ENCODE measurements around the gene CCDC169.
"Not testable (repeated sequence)": the region's sequence is repeated elsewhere in the genome, so short reads cannot be mapped to it uniquely, and the experiment has no call there.

Gene CCDC169

GRCh38 chr13:36313047-36313969 is 15.7 kb upstream of the CCDC169 start:
- no peak for DNase-seq

GRCh38 chr13:36310417-36311108 is 12.9 kb upstream of the CCDC169 start:
- no peak for DNase-seq

DNA sequence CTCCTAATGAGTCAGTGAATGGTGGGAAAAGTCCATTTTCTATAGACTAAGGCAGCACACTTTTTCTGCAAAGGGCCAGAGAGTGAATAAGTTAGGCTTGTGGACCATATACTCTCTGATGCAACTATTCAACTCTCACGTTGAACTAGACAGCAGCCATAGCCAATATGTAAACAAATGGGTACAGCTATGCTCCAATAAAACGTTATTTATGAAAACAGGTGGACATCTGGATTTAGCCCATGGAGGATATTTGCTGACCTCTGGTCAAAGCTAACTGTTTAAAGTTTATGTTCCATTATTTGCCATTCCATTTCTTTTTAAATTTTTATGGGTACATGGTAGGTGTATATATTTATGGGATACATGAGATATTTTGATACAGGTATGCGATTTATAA is 4.7 kb upstream of the CCDC169 start:
- DNase-seq = no peak

- DNase-seq = not testable (repeated sequence)
Observed at GRCh38 chr13:36299469-36299868, 1.9 kb upstream of the CCDC169 start.

- no peak for DNase-seq
Observed at GRCh38 chr13:36298535-36299068, 988 bp upstream of the CCDC169 start.

DNA sequence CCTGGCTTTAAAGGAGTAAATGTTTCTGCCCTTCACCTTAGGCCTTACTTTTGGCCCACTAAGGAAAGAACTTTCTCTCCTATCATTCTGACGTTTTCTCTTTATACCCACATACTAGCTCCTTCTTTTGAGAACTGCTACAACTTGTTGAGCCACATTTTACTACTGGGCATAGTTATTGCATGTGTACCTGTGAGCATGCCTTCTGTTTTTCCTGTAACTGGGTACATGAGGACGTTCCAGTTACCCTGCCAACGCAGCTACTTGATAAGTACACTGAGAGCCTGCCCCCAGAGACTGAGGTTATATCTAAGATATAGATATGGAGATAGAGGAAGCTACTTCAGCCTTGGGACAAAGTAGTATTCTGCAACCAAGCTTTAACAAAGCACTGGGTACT is 3.5 kb downstream of the CCDC169 start:
- no peak for DNase-seq

DNA sequence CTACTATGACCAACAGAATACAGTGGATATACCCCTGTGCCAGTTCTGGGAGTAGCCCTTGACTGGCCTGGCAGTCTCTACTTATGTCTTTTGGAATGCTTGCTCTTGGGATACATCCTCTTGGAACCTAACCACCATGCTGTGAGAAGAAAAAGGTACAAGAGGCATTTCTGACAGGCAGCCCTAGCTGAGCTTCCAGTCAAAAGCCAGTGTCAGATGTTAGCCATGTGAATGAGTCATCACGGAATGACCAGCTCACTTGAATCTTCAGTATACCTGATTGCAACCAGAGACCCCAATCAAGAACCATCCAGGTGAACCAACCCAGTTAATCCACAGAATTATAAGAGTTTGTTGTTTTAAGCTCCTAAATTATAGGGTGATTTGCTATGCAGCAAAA is 4.1 kb downstream of the CCDC169 start:
- no peak for DNase-seq

- DNase-seq = no peak
Observed at GRCh38 chr13:36288794-36289391, 8.7 kb downstream of the CCDC169 start.

DNA sequence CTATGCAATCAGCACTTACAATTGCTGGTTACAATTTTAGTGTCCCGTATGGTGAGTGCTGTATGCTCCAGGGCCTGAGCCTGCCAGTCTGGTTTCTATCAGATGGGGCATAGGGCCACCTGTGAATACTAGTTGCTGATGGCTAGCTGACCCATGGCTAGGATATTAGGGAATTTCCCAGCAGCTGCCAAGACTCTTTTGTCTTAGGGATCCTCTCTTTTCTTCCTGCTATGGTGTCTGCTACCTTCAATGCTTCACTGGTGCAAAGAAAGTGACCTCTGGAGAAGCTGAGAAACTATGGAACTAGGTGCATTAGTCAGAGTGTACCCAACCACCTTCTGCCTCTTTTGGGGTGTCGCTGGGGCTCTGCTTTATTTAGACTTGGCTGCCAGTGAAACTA is 11.6 kb downstream of the CCDC169 start:
- no peak for DNase-seq

GRCh38 chr13:36282821-36283432 is 14.7 kb downstream of the CCDC169 start:
- no peak for DNase-seq

- DNase-seq = peak; percentile 34
Observed at GRCh38 chr13:36275190-36276002, 22.2 kb downstream of the CCDC169 start.

DNA sequence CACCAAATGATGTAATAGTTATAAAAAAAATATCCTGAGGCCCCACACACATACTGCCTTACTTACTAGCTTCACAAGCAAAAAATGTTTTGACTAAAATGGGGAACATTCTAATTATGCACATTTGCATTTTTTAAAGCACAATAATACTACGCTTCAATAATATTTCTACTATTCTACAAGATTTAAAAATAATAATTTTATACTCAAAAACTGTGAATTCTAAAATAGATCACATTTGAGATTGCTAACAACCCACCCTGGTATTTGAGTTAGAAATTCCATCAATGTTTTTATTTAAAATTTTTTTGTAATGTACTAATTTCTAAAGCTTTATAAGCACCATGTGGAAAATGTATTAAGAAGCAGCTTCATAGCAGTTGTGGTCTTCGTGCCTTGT is 24.2 kb downstream of the CCDC169 start:
- no peak for DNase-seq

GRCh38 chr13:36261976-36262375 is 35.6 kb downstream of the CCDC169 start:
- DNase-seq = no peak

- no peak for DNase-seq
Observed at GRCh38 chr13:36261011-36261410, 36.6 kb downstream of the CCDC169 start.

DNA sequence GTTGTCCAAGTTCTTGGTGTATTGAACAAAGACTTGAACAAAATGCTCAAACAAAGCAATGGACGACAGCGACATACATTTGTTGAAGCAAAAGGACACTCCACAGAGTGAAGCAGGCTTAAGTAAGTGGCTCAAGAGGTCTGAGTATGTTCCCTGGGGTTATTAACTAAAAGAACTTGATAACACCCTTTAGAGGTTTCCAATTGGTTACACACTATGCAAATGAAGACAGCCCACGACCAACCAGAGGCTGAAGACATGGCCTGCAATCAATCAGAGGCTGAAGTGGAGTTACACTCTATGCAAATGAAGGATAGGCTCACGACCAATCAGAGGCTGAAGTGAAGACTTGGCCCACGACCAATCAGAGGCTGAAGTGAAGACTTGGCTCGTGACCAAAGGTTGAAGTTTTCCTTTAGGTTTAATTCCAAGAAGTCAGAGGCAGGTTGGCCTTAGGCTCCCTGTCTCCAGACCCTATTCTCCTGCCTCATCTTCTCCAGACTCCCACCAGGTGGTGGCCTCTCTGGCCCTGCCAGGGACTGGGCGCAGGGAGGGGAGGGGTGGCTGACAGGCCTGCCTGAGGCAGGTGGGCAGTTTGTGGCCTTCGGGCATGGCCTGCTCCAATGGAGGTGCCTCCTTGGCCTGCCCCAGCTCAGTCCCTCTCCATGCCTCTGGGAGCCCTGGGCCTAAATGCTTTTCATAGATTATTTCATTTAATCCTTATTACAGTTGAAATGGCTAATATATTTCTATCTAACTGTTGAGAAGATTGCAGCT is 38.1 kb downstream of the CCDC169 start:
- DNase-seq = no peak

- DNase-seq = no peak
Observed at GRCh38 chr13:36258831-36259230, 38.8 kb downstream of the CCDC169 start.

DNA sequence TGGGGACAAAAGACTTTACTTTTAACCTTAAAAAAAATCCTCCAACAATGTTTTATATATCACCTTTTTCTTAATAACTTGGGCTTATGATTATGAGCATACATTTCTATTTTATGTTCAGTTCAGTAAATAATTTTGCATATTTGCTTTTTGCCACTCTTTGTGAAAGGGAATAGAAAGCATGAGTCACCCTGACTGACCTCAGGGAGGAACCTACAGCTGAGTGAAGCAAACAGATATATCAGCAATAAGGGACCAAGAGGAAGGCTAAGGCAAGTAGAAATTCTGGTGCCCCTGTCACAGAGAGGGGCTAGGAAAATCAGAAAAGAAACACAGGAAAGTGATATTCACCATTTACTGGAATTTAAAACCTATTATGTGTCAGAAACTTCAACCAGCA is 46.1 kb downstream of the CCDC169 start:
- no peak for DNase-seq

- no peak for DNase-seq
Observed at GRCh38 chr13:36251017-36251416, 46.6 kb downstream of the CCDC169 start.

DNA sequence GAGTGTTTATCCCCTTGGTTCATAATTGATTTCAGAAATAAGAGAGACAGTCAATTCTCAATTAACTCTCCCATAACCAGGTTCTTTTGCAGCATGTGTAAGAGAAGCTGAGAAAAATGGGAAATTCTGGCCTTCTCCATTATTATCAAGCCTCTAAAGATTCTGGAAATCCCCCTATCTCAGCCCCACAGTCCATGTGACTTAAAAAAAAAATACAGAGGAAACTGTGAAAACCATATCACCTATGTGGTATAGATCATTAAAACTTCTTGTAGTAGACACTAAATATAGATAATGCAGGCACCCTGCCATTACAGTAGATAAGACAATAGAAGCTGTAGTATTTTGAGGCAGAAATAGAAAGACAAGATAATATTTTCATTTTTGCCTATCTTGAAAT is 48.9 kb downstream of the CCDC169 start:
- DNase-seq = no peak

GRCh38 chr13:36244990-36245389 is 52.6 kb downstream of the CCDC169 start:
- DNase-seq = no peak

GRCh38 chr13:36244073-36244472 is 53.5 kb downstream of the CCDC169 start:
- no peak for DNase-seq
